Caco-2 (cell line): ENCODE measurements around the gene PRKACA. TPM values are rescaled to one million over a fixed set of nuclear protein-coding genes. Genes with fewer than 3 reads are reported as not detected.

ENCODE experiments used
- BruUV-seq: library from RNA; stranded (reverse); fragments of 400-500 nt; replicated peaks from 2 replicates; lab custom pipeline; 2021; lab: Mats Ljungman, UMichigan
- CTCF ChIA-PET: fragments of 300-600 bp; sonication (Branson Sonifier 250); formaldehyde crosslinking; loops from one replicate; lab custom pipeline; 2022; ENCODE audit warnings: antibody characterized with exemption; lab: Charles Lee
- POLR2A ChIA-PET: fragments of 300-600 bp; sonication (Branson Sonifier 250); formaldehyde crosslinking; loops from one replicate; lab custom pipeline; 2022; ENCODE audit warnings: antibody characterized with exemption; lab: Charles Lee
- DNase-seq, 2 experiments: peaks; one replicate each; pipeline versions ENCODE4 v3.0.0 to v3.0.0-alpha.2; 2020 to 2022
- H3K27me3 ChIP-seq: replicated peaks from 2 replicates; pipeline ENCODE4 v1.6.0; 2011; ENCODE audit warnings: low read length; ENCODE audit not compliant: control insufficient read depth, insufficient read depth
- H3K36me3 ChIP-seq: 2 replicates; pipeline ENCODE4 v1.5.1; 2011; ENCODE audit warnings: low read length; ENCODE audit not compliant: control insufficient read depth, insufficient read depth
- H3K4me1 ChIP-seq: fragments of 250-450 bp; sonication (Bioruptor Pico); 2 replicates; pipeline ENCODE4 v1.5.1; 2020; ENCODE audit warnings: mild to moderate bottlenecking
- H3K4me3 ChIP-seq: 2 replicates; pipeline ENCODE4 v1.5.1; 2011; ENCODE audit warnings: low read depth, mild to moderate bottlenecking, control low read depth, low read length
- H3K9me3 ChIP-seq: fragments of 250-450 bp; sonication (Bioruptor Pico); 2 replicates; pipeline ENCODE4 v1.5.1; 2020; ENCODE audit warnings: mild to moderate bottlenecking, moderate library complexity
- H3K27ac Mint-ChIP-seq: one replicate; pipeline ENCODE4 v1.8.0; 2022; ENCODE audit warnings: mixed read lengths; ENCODE audit not compliant: unreplicated experiment
- H3K27me3 Mint-ChIP-seq: one replicate; pipeline ENCODE4 v1.8.0; 2022; ENCODE audit warnings: mixed read lengths; ENCODE audit not compliant: insufficient read depth, unreplicated experiment
- H3K36me3 Mint-ChIP-seq: one replicate; pipeline ENCODE4 v1.8.0; 2022; ENCODE audit warnings: mild to moderate bottlenecking, mixed read lengths; ENCODE audit not compliant: insufficient read depth, unreplicated experiment
- H3K4me1 Mint-ChIP-seq: one replicate; pipeline ENCODE4 v1.8.0; 2022; ENCODE audit warnings: low read depth, mixed read lengths; ENCODE audit not compliant: unreplicated experiment
- H3K4me3 Mint-ChIP-seq: one replicate; pipeline ENCODE4 v1.8.0; 2022; ENCODE audit warnings: mild to moderate bottlenecking, moderate library complexity, mixed read lengths; ENCODE audit not compliant: unreplicated experiment
- H3K9me3 Mint-ChIP-seq: one replicate; pipeline ENCODE4 v1.8.0; 2022; ENCODE audit warnings: mixed read lengths; ENCODE audit not compliant: unreplicated experiment
- CTCF ChIP-seq, 2 experiments: fragments of 200-600 bp in 1 of 2; IDR thresholded peaks; 1 replicate in 1 of 2; 2 replicates in 1 of 2; pipeline versions ENCODE4 v1.5.1 to v1.8.0; 2011 to 2022; ENCODE audit warnings: antibody characterized with exemption in 1 of 2, control low read depth in 1 of 2, inconsistent platforms in 1 of 2, low read depth in 1 of 2, low read length in 1 of 2, mild to moderate bottlenecking in 1 of 2, moderate library complexity in 1 of 2; ENCODE audit not compliant: insufficient read depth in 1 of 2, severe bottlenecking in 1 of 2, unreplicated experiment in 1 of 2
- intact Hi-C: fragments of 100-400 bp; cut with micrococcal nuclease; formaldehyde crosslinking; loops from one replicate; pipeline ENCODE4 v1.10.0; 2022; ENCODE audit not compliant: unreplicated experiment
- total RNA-seq: library from RNA; stranded (reverse); gene quantifications from 2 replicates; pipeline ENCODE4 v1.2.3, GENCODE V29; 2022

Gene PRKACA
- total RNA-seq, 1 experiment from 2014 or later = 51.9 TPM

GRCh38 chr19:14106840-14107239 is 10.7 kb downstream of the PRKACA start:
- Histone ChIP-seq H3K4me1 (no peaks in the 10 kb centered on the region), H3K9me3 (no peaks in the 10 kb centered on the region), H3K27me3 (no peaks in the 10 kb centered on the region), H3K4me3 (no peak overlapping the region), H3K36me3 (no peaks in the 10 kb centered on the region)
- intact Hi-C loops = no loop called here
- ChIA-PET POLR2A (no interaction called here), CTCF (no interaction called here)
- Mint-ChIP-seq H3K4me1 (no peaks in the 10 kb centered on the region), H3K27me3 (no peaks in the 10 kb centered on the region), H3K9me3 (no peaks in the 10 kb centered on the region), H3K27ac (no peak overlapping the region), H3K36me3 (no peaks in the 10 kb centered on the region), H3K4me3 (no peak overlapping the region)
- BruUV-seq = no TSS peak
- DNase-seq = no peak
- no peak for TF ChIP-seq CTCF (IDR thresholded peaks at IDR 0.05; ENCODE audit: insufficient read depth in 1 of 2, low read depth in 1 of 2, low read length in 1 of 2, severe bottlenecking in 1 of 2, unreplicated experiment in 1 of 2)

- H3K36me3 Mint-ChIP-seq = no peaks in the 10 kb centered on the region
- DNase-seq = no peak
- no peaks in the 10 kb centered on the region for H3K27me3 Mint-ChIP-seq
- H3K27ac Mint-ChIP-seq = no peak overlapping the region
- no peak for TF ChIP-seq CTCF (IDR thresholded peaks at IDR 0.05; ENCODE audit: insufficient read depth in 1 of 2, low read depth in 1 of 2, low read length in 1 of 2, severe bottlenecking in 1 of 2, unreplicated experiment in 1 of 2)
- no TSS peak for BruUV-seq
- Histone ChIP-seq H3K4me1 (no peaks in the 10 kb centered on the region), H3K4me3 (no peak overlapping the region), H3K27me3 (no peaks in the 10 kb centered on the region), H3K9me3 (no peaks in the 10 kb centered on the region), H3K36me3 (no peaks in the 10 kb centered on the region)
- POLR2A ChIA-PET = no interaction called here
- no peaks in the 10 kb centered on the region for H3K4me1 Mint-ChIP-seq
- H3K9me3 Mint-ChIP-seq = no peaks in the 10 kb centered on the region
- no peak overlapping the region for H3K4me3 Mint-ChIP-seq
- CTCF ChIA-PET = no interaction called here
- intact Hi-C loops = no loop called here
Measured at GRCh38 chr19:14105680-14106079, 11.9 kb downstream of the PRKACA start.

- DNase-seq = no peak
- intact Hi-C loops = no loop called here
- H3K9me3 ChIP-seq = no peaks in the 10 kb centered on the region
- TF ChIP-seq CTCF (IDR thresholded peaks at IDR 0.05; ENCODE audit: insufficient read depth in 1 of 2, low read depth in 1 of 2, low read length in 1 of 2, severe bottlenecking in 1 of 2, unreplicated experiment in 1 of 2) = no peak
- no peaks in the 10 kb centered on the region for H3K27me3 ChIP-seq
- Mint-ChIP-seq H3K27ac (no peak overlapping the region), H3K9me3 (no peaks in the 10 kb centered on the region), H3K4me3 (no peak overlapping the region), H3K4me1 (no peaks in the 10 kb centered on the region), H3K27me3 (no peaks in the 10 kb centered on the region), H3K36me3 (peaks cover under 1% of the 10 kb centered on the region)
- no peak overlapping the region for H3K4me3 ChIP-seq
- no peaks in the 10 kb centered on the region for H3K4me1 ChIP-seq
- ChIA-PET POLR2A (no interaction called here), CTCF (no interaction called here)
- no peaks in the 10 kb centered on the region for H3K36me3 ChIP-seq
- BruUV-seq = no TSS peak
Measured at GRCh38 chr19:14103310-14103709, 14.3 kb downstream of the PRKACA start.
